Measurements from ENCODE around the gene ZNF878.
"Not testable (repeated sequence)": the region's sequence is repeated elsewhere in the genome, so short reads cannot be mapped to it uniquely, and the experiment has no call there.

ZNF878 gene

DNA sequence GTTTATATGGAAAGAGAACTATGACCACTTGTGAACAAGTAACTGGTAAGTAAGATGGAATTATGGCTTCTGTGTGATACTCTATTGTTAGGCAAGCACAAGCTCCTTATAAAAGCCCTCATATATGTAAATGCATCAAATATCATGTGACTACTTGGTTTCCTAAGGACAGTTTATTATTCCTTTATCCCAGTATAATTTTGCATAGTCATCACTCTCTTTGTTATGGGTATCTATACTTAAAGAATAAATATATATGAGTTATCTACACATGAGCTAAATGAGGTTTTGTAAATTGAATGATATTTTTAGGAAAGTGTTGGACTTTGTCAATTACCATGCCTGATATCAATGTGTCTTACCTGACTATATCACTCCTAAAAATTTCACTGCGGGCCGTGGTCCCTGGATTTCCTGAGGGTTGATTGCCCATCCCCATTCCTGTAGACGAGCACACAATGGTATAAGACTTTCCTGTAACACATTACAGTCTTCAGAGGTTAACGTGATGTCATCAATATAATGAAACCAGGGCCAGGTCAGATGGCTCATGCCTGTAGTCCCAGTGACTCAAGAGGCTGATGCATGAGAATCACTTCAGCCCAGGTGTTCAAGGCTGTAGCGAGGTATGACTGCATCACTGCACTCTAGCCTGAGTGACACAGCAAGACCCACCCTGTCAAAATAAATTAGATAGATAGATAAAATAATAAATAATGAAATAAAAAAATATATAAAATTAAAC lies 32.5 kb upstream of the ZNF878 start (continued):
- TF ChIP-seq ZNF565 (CRISPR knock-in tag; conservative IDR thresholded peaks at IDR 0.05; ENCODE audit: low read depth) (no peak), ZFP30 (CRISPR knock-in tag; IDR thresholded peaks at IDR 0.05) (no peak), BACH2 (CRISPR knock-in tag; IDR thresholded peaks at IDR 0.05; ENCODE audit: borderline replicate concordance) (no peak), CSDC2 (CRISPR knock-in tag; IDR thresholded peaks at IDR 0.05) (no peak)
- TF ChIP-seq, protein P1, sequence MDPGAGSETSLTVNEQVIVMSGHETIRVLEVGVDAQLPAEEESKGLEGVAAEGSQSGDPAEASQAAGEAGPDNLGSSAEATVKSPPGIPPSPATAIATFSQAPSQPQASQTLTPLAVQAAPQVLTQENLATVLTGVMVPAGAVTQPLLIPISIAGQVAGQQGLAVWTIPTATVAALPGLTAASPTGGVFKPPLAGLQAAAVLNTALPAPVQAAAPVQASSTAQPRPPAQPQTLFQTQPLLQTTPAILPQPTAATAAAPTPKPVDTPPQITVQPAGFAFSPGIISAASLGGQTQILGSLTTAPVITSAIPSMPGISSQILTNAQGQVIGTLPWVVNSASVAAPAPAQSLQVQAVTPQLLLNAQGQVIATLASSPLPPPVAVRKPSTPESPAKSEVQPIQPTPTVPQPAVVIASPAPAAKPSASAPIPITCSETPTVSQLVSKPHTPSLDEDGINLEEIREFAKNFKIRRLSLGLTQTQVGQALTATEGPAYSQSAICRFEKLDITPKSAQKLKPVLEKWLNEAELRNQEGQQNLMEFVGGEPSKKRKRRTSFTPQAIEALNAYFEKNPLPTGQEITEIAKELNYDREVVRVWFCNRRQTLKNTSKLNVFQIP (CRISPR knock-in tag; IDR thresholded peaks at IDR 0.05; ENCODE audit: borderline replicate concordance, low read depth): no peak
- TF ChIP-seq, protein P2, sequence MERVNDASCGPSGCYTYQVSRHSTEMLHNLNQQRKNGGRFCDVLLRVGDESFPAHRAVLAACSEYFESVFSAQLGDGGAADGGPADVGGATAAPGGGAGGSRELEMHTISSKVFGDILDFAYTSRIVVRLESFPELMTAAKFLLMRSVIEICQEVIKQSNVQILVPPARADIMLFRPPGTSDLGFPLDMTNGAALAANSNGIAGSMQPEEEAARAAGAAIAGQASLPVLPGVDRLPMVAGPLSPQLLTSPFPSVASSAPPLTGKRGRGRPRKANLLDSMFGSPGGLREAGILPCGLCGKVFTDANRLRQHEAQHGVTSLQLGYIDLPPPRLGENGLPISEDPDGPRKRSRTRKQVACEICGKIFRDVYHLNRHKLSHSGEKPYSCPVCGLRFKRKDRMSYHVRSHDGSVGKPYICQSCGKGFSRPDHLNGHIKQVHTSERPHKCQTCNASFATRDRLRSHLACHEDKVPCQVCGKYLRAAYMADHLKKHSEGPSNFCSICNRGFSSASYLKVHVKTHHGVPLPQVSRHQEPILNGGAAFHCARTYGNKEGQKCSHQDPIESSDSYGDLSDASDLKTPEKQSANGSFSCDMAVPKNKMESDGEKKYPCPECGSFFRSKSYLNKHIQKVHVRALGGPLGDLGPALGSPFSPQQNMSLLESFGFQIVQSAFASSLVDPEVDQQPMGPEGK (CRISPR knock-in tag; IDR thresholded peaks at IDR 0.05; ENCODE audit: borderline replicate concordance): no peak
- TF ChIP-seq, protein P3, sequence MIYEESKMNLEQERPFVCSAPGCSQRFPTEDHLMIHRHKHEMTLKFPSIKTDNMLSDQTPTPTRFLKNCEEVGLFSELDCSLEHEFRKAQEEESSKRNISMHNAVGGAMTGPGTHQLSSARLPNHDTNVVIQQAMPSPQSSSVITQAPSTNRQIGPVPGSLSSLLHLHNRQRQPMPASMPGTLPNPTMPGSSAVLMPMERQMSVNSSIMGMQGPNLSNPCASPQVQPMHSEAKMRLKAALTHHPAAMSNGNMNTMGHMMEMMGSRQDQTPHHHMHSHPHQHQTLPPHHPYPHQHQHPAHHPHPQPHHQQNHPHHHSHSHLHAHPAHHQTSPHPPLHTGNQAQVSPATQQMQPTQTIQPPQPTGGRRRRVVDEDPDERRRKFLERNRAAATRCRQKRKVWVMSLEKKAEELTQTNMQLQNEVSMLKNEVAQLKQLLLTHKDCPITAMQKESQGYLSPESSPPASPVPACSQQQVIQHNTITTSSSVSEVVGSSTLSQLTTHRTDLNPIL (CRISPR knock-in tag; IDR thresholded peaks at IDR 0.05; ENCODE audit: low read depth): no peak

DNA sequence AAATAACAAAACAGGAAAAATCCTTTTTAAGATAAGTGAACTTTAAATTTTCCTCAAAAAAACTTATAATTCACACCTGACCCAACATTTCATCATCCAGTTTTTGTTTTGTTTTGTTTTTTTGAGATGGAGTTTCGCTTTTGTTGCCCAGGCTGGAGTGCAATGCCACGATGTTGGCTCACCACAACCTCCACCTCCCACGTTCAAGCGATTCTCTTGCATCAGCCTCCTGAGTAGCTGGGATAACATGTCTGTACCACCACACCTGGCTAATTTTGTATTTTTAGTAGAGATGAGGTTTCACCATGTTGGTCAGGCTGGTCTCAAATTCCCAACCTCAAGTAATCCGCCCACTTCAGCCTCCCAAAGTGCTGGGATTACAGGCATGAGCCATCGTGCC lies 30.6 kb upstream of the ZNF878 start:
- ATAC-seq: not testable (repeated sequence)

DNA sequence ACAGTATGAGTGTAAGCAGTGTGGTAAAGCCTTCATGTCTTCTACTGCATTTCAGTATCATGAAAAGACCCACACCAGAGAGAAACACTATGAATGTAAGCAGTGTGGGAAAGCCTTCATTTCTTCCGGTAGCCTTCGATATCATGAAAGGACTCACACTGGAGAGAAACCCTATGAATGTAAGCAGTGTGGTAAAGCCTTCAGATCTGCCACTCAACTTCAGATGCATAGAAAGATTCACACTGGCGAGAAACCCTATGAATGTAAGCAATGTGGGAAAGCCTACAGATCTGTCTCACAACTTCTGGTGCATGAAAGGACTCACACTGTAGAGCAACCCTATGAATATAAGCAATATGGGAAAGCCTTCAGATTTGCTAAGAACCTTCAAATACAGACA lies 24.6 kb upstream of the ZNF878 start:
- no peak for ATAC-seq
- TF ChIP-seq, protein P1 (CRISPR knock-in tag; IDR thresholded peaks at IDR 0.05; ENCODE audit: borderline replicate concordance, low read depth): no peak
- TF ChIP-seq ZFP30 (CRISPR knock-in tag; IDR thresholded peaks at IDR 0.05): no peak
- TF ChIP-seq, protein P4, sequence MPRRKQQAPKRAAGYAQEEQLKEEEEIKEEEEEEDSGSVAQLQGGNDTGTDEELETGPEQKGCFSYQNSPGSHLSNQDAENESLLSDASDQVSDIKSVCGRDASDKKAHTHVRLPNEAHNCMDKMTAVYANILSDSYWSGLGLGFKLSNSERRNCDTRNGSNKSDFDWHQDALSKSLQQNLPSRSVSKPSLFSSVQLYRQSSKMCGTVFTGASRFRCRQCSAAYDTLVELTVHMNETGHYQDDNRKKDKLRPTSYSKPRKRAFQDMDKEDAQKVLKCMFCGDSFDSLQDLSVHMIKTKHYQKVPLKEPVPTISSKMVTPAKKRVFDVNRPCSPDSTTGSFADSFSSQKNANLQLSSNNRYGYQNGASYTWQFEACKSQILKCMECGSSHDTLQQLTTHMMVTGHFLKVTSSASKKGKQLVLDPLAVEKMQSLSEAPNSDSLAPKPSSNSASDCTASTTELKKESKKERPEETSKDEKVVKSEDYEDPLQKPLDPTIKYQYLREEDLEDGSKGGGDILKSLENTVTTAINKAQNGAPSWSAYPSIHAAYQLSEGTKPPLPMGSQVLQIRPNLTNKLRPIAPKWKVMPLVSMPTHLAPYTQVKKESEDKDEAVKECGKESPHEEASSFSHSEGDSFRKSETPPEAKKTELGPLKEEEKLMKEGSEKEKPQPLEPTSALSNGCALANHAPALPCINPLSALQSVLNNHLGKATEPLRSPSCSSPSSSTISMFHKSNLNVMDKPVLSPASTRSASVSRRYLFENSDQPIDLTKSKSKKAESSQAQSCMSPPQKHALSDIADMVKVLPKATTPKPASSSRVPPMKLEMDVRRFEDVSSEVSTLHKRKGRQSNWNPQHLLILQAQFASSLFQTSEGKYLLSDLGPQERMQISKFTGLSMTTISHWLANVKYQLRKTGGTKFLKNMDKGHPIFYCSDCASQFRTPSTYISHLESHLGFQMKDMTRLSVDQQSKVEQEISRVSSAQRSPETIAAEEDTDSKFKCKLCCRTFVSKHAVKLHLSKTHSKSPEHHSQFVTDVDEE (CRISPR knock-in tag; IDR thresholded peaks at IDR 0.05): no peak
- no peak for TF ChIP-seq CSDC2 (CRISPR knock-in tag; IDR thresholded peaks at IDR 0.05)
- TF ChIP-seq ESRRG (CRISPR knock-in tag; IDR thresholded peaks at IDR 0.05): no peak
- TF ChIP-seq, protein P5, sequence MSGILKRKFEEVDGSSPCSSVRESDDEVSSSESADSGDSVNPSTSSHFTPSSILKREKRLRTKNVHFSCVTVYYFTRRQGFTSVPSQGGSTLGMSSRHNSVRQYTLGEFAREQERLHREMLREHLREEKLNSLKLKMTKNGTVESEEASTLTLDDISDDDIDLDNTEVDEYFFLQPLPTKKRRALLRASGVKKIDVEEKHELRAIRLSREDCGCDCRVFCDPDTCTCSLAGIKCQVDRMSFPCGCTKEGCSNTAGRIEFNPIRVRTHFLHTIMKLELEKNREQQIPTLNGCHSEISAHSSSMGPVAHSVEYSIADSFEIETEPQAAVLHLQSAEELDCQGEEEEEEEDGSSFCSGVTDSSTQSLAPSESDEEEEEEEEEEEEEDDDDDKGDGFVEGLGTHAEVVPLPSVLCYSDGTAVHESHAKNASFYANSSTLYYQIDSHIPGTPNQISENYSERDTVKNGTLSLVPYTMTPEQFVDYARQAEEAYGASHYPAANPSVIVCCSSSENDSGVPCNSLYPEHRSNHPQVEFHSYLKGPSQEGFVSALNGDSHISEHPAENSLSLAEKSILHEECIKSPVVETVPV (CRISPR knock-in tag; IDR thresholded peaks at IDR 0.05): no peak
- no peak for TF ChIP-seq OSR1 (CRISPR knock-in tag; IDR thresholded peaks at IDR 0.05)
- TF ChIP-seq, protein P3 (CRISPR knock-in tag; IDR thresholded peaks at IDR 0.05; ENCODE audit: low read depth): no peak
- no peak for TF ChIP-seq RARB (CRISPR knock-in tag; IDR thresholded peaks at IDR 0.05)
- TF ChIP-seq PPARA (CRISPR knock-in tag; IDR thresholded peaks at IDR 0.05; ENCODE audit: borderline replicate concordance): no peak
- no peak for TF ChIP-seq ARNTL (CRISPR knock-in tag; IDR thresholded peaks at IDR 0.05; ENCODE audit: borderline replicate concordance, low read depth)
- TF ChIP-seq ISL1 (CRISPR knock-in tag; IDR thresholded peaks at IDR 0.05): no peak
- no peak for TF ChIP-seq SNAI2 (CRISPR knock-in tag; IDR thresholded peaks at IDR 0.05)

DNA sequence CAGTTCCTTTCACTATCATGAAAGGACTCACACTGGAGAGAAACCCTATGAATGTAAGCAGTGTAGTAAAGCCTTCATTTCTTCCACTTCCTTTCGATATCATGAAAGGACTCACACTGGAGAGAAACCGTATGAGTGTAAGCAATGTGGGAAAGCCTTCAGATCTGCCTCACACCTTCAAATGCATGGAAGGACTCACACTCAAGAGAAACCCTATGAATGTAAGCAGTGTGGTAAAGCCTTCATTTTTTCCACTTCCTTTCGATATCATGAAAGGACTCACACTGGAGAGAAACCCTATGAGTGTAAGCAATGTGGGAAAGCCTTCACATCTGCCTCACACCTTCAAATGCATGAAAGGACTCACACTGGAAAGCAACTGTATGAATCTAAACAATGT lies 23.6 kb upstream of the ZNF878 start:
- ATAC-seq: not testable (repeated sequence)

All from SK-N-SH treated with all-trans-retinoic acid at 6 μM for 48 hours (cell line).